Fibroblast of mammary gland (primary cell): ENCODE data around the gene SNX32.
A peak's percentile ranks its signal among the peaks of the same experiment; 100 is the strongest.

Source experiments
- DNase-seq: peaks from one replicate; pipeline ENCODE4 v3.0.0-alpha.2; 2010; ENCODE audit warnings: low read depth
- H3K4me3 ChIP-seq: 2 replicates; pipeline ENCODE4 v1.5.1; 2011; ENCODE audit warnings: low read depth, mild to moderate bottlenecking, low read length, moderate library complexity; ENCODE audit not compliant: control insufficient read depth
- CTCF ChIP-seq: conservative IDR thresholded peaks from 2 replicates; pipeline ENCODE4 v1.5.1; 2011; ENCODE audit warnings: low read depth, low read length, inconsistent platforms; ENCODE audit not compliant: control insufficient read depth, insufficient read depth

Gene SNX32

GRCh38 chr11:65849771-65850216, 16.0 kb downstream of the SNX32 start:
- H3K4me3 ChIP-seq, result no peak overlapping the region
- no peak for DNase-seq
- TF ChIP-seq CTCF, result no peak

GRCh38 chr11:65850217-65851082, 16.7 kb downstream of the SNX32 start:
- TF ChIP-seq CTCF, result no peak
- DNase-seq, result no peak
- H3K4me3 ChIP-seq, result no peak overlapping the region

GRCh38 chr11:65851083-65851579, 17.4 kb downstream of the SNX32 start:
- TF ChIP-seq CTCF, result peak; percentile 48
- DNase-seq, result no peak
- no peak overlapping the region for H3K4me3 ChIP-seq

- TF ChIP-seq CTCF, result no peak
- DNase-seq, result no peak
- H3K4me3 ChIP-seq, result no peak overlapping the region
Measured at GRCh38 chr11:65851811-65852507, 18.2 kb downstream of the SNX32 start.

GRCh38 chr11:65852508-65853245, 18.9 kb downstream of the SNX32 start:
- DNase-seq, result no peak
- no peak overlapping the region for H3K4me3 ChIP-seq
- TF ChIP-seq CTCF, result no peak

GRCh38 chr11:65853246-65853979, 19.6 kb downstream of the SNX32 start:
- no peak overlapping the region for H3K4me3 ChIP-seq
- DNase-seq, result no peak
- TF ChIP-seq CTCF, result no peak
